Measurements from ENCODE around the gene PYGM. TPM values are rescaled to one million over a fixed set of nuclear protein-coding genes. Genes with fewer than 3 reads are reported as not detected.

PYGM gene
- total RNA-seq, 4 donors from 2014 or later = 881 to 2,858 (median 1,836) TPM

DNA sequence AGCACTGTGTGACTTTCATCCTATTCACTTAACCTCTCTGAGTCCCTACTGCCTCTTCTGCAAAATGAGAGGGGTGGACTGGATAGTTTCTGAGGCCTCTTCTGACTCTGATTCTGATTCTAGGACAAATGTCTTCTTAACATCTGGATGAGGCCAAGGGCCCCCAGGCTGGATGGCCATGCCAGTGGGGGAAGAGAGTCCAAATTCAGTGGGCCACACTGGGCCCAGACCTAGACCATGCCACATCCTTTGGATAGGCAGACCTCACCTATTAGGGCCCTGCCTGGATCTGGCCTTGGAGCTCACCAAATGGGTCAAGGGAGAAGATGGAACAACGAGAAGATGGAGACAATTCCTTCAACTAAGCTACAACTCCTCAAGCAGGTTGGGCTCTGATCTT lies 61.3 kb downstream of the PYGM start:
- H3K4me1 ChIP-seq = no peaks in the 10 kb centered on the region
- DNase-seq = no peak
- in situ Hi-C loops (cut with MboI; ENCODE audit: low sequenced_read_pairs in 4 of 4) (no loop called here), intact Hi-C loops (cut with DNase I; ENCODE audit: low total_unique reads) (no loop called here)
- H3K36me3 ChIP-seq = no peaks in the 10 kb centered on the region
- TF ChIP-seq, protein P1, sequence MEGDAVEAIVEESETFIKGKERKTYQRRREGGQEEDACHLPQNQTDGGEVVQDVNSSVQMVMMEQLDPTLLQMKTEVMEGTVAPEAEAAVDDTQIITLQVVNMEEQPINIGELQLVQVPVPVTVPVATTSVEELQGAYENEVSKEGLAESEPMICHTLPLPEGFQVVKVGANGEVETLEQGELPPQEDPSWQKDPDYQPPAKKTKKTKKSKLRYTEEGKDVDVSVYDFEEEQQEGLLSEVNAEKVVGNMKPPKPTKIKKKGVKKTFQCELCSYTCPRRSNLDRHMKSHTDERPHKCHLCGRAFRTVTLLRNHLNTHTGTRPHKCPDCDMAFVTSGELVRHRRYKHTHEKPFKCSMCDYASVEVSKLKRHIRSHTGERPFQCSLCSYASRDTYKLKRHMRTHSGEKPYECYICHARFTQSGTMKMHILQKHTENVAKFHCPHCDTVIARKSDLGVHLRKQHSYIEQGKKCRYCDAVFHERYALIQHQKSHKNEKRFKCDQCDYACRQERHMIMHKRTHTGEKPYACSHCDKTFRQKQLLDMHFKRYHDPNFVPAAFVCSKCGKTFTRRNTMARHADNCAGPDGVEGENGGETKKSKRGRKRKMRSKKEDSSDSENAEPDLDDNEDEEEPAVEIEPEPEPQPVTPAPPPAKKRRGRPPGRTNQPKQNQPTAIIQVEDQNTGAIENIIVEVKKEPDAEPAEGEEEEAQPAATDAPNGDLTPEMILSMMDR (IDR thresholded peaks at IDR 0.05 in 4 of 5, conservative IDR thresholded peaks at IDR 0.05 in 1 of 5) = no peak
- no peak for TF ChIP-seq POLR2A (IDR thresholded peaks at IDR 0.05)
- no peak overlapping the region for H3K4me3 ChIP-seq
- H3K27me3 ChIP-seq = peaks cover 0 to 4% (median 0%) of the 10 kb centered on the region in 3 donors
- ATAC-seq = no peak
- H3K27ac ChIP-seq = no peak overlapping the region
- no peaks in the 10 kb centered on the region for H3K9me3 ChIP-seq

DNA sequence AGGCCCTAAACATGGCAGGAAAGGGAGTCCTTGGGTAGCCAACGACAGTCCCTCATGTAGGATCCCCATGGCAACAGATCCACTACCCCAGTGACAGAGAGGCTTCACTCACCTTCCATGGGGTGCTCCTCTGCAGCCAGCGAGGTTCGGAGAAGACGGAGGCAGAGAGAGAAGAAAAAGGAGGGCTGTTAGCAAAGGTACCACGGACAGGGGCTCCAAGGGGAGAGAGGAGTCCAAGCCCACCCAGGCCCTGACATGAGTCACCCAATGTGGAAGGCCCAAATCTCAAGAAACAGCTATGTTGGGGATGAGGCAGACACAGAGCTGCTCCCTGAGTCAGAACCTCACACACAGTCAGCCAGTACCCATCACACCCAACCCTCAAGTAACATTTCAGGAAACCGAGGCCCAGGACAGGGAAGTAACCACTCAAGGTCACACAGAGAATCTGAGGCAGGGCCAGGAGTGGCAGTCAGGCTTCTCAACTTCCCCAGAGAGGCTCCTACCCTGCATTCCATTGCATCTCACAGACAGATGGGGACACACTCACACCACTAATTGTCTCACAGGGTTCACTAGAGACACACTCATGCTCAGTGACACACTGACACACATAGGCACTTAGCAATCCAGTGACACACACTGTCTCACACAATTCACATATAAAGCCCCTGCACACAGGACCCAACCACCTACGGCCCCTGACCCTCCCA lies 62.0 kb downstream of the PYGM start:
- H3K4me1 ChIP-seq = no peaks in the 10 kb centered on the region
- no peaks in the 10 kb centered on the region for H3K9me3 ChIP-seq
- intact Hi-C loops (cut with DNase I; ENCODE audit: low total_unique reads) (no loop called here), in situ Hi-C loops (cut with MboI; ENCODE audit: low sequenced_read_pairs in 4 of 4) (no loop called here)
- no peak overlapping the region for H3K4me3 ChIP-seq
- DNase-seq (no peak), ATAC-seq (no peak)
- H3K27ac ChIP-seq = no peak overlapping the region
- no peaks in the 10 kb centered on the region for H3K36me3 ChIP-seq
- no peaks in the 10 kb centered on the region for H3K27me3 ChIP-seq
- TF ChIP-seq POLR2A (IDR thresholded peaks at IDR 0.05) = no peak
- TF ChIP-seq, protein P1 (IDR thresholded peaks at IDR 0.05 in 4 of 5, conservative IDR thresholded peaks at IDR 0.05 in 1 of 5) = no peak

Other genes starting within 250 kb of the PYGM start
- not detected for gene SLC22A11, start 204.0 kb downstream of the PYGM start, total RNA-seq
- not detected for gene SLC22A12, start 168.8 kb downstream of the PYGM start, total RNA-seq
- 1 to 10 TPM in 2 of 4 donors, under 1 TPM in 2; 0.15 to 6.2 (median 1.8) TPM for gene NRXN2, start 36.8 kb downstream of the PYGM start, total RNA-seq
- gene RASGRP2, start 15.8 kb downstream of the PYGM start, total RNA-seq = 10 to 100 TPM in 1 of 4 donors, 1 to 10 TPM in 3; 2.9 to 10.9 (median 7.1) TPM
- 100 to 1,000 TPM; 171 to 249 (median 193) TPM for gene SF1, start 18.6 kb upstream of the PYGM start, total RNA-seq
- 10 to 100 TPM in 1 of 4 donors, 1 to 10 TPM in 3; 4.3 to 14.8 (median 6.2) TPM for gene MAP4K2, start 43.2 kb upstream of the PYGM start, total RNA-seq
- gene MEN1, start 50.6 kb upstream of the PYGM start, total RNA-seq = 10 to 100 TPM in 2 of 4 donors, 1 to 10 TPM in 2; 7.4 to 12.2 (median 9.8) TPM
- gene CDC42BPG, start 84.7 kb upstream of the PYGM start, total RNA-seq = under 1 TPM in 2 of 4 donors, not detected in 2; 0.15 to 0.19 TPM
- 10 to 100 TPM; 24.8 to 46.2 (median 31.3) TPM for gene EHD1, start 118.6 kb upstream of the PYGM start, total RNA-seq
- gene ATG2A, start 157.2 kb upstream of the PYGM start, total RNA-seq = 10 to 100 TPM; 10.7 to 97.5 (median 37.9) TPM
- 10 to 100 TPM; 17.2 to 34.2 (median 24.3) TPM for gene PPP2R5B, start 164.7 kb upstream of the PYGM start, total RNA-seq
- gene GPHA2, start 175.9 kb upstream of the PYGM start, total RNA-seq = not detected
- gene MAJIN, start 212.1 kb upstream of the PYGM start, total RNA-seq = not detected
- gene BATF2, start 237.0 kb upstream of the PYGM start, total RNA-seq = 1 to 10 TPM in 3 of 4 donors, under 1 TPM in 1; 0.97 to 3.3 (median 2.3) TPM

Measured in gastrocnemius medialis (tissue), 4 donors.